Stimulated activated CD4-positive, alpha-beta T cell treated with anti-CD3 and anti-CD28 coated beads, Interleukin-2, amount 100 ng/mL, for 4 hours (primary cell): ENCODE measurements around the gene HIVEP2.

Source experiments
- DNase-seq: peaks from one replicate; pipeline ENCODE4 v3.0.0-alpha.2; 2020; ENCODE audit warnings: low read depth

HIVEP2 gene

DNA sequence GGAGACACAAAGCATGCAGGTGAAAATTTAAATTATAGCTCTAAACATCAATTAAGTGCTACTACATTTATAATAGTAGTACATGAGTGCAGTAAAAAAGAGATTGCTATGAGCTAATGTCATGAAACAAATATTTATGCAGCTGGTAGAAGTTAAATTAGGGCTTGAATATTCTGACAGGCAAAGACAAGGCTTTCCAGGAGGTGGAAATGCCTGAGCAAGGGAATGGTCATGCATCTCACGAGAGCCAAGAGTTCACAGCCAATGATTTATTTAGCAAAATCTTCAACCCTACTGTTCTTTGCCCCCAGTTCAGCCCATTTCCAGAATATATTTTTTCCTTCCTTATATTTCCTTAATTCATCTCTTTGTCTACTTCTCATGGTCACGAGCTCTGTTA, 128.9 kb downstream of the HIVEP2 start:
- no peak for DNase-seq

DNA sequence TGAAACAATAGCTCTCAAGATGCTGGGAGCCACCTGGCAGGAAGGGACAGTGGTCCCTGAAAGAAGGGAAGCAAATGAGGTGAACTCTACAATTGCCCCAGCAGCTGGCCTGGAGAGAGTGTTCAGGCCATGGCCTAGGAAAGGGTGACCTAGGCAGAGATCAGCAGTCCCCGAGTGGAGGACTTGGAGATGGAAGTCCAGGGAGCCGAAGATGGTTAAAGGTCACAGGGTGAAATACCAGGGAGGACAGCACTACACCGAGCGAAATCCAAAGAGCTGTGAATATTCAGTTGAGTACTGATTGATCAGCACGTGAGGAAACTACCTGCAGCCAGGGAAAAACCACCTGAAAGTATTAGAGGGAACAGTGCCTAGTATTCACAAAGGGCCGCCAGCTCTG, 133.1 kb downstream of the HIVEP2 start:
- DNase-seq: no peak

DNA sequence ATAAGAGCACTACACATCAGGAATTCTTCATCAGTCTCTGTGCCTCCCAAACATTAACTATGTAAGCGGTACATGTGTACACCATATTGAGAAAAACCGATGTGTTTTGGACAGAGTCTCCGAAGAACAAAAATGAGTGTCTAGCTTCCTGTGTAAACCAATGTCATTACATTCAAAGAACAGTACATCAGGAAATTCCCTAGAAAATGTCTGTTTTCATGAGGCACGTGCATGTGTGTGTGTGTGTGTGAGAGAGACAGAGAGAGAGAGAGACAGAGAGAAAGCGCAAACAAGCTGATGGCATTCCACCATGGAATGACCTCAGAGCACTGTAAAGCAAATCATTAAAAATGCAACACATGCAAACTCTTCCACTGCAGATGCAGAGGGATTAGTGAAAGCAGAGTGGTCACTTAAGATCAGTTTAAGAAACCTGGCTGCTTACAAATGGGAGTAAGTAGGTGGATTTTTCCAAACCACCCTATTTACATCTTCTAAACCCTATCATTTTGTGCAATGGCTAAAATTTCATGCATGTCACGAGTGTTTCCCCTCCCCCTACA, 133.9 kb downstream of the HIVEP2 start:
- DNase-seq: no peak

DNA sequence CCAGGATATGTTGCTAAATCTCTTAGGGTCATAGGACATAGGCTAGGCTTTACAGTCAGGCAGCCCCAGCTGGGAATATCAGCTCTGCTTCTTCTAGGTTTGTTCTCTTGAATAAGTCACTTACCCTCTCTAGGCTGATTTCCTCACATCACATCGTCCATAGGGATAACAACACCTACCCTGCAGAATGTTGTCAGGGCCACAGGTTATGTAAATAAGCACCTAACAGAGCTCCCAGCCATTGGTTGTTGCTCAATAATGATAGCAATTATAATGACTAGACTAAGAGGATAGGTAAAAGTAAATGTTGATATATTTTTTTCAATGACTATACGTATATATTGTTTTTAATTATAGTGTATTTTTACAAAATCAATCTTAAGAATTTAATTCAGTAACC, 135.0 kb downstream of the HIVEP2 start:
- DNase-seq: no peak

DNA sequence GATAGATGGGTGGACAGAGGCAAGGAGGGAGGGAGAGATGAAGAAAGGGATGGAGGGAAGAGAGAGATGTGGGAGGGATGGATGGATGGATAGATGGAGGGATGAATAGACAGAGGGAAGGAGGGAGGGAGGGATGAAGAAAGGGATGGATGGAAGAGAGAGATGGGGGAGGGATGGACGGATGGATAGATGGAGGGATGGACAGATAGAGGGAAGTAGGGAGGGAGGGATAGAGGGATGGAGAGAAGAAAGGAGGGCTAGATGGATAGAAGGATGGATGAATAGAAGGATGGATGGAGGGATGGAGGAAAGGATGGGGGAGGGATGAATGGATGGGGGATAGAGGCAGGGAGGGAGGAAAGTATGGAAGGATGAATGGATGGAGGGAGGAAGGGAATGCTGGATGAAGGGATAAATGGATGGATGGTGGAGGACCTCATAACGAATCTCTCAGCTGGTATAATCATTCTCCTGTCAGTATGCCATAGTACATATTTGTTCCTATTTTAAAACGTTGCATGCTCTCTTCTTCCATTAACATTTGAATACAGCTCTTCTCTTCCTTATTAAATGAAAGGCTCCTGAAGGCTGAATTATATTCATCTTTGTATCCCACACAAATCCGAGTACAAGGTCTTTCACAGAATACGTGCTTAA, 136.4 kb downstream of the HIVEP2 start:
- no peak for DNase-seq

DNA sequence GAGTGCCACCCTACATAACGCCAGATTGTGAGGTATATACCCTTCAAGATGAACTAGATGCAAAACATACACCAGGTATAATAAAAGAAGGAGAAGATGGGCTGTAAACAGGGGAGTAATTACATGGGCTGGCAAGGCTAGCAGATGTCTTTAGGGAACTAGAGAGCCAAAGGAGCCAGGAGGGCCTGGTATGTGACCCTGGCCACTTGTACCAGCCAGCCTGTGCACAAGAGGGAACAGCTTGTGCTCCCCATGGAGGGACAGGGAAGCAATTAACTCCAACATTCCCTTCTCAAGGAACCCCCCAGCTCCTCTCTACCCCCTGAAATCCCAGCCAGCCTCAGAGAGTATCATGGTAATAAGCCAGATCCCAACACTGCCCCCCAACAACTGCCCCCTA, 139.9 kb downstream of the HIVEP2 start:
- no peak for DNase-seq

DNA sequence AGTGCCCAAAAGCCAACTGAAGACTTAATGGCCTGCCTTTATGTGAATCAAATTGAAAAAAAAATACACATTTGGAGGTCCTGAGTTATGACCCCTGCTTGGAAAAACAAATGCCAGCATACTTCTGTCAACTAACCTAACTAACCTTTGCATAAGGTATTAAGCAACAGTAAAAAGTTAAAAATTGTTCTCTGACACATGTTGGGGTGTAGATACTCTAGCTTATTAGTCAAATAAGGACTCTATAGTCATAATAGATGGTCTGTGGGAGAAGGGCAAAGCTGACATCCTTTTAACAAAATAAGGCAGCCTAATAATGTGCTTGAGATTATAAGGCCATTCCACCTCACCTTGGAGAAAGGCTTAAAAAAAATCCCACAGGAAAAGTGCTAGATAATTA, 140.5 kb downstream of the HIVEP2 start:
- DNase-seq: no peak

DNA sequence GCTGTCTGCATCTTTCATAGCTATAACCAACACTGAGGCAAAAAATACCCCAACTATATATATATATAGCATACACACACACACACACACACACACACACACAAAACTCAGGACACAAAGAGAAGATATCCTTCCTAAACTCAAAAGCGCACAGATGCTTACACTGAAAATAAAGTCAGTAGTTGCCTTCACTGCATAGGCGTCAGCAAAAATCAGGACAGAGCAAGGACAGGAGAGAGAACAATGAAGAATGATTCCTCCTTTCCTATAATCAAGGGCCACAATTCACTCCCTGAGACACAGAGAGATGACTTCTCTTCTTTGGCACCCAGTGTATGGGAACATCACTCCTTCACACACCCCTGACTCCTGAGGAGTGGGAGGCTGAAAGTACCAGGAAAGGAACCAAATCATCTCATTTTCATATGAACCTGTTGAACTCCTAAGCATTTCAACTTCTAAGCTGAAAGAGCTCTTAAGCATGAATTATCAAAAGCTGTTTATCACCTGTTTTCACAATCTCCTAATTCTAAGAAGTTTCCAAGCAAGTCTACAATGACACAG, 141.4 kb downstream of the HIVEP2 start:
- no peak for DNase-seq

DNA sequence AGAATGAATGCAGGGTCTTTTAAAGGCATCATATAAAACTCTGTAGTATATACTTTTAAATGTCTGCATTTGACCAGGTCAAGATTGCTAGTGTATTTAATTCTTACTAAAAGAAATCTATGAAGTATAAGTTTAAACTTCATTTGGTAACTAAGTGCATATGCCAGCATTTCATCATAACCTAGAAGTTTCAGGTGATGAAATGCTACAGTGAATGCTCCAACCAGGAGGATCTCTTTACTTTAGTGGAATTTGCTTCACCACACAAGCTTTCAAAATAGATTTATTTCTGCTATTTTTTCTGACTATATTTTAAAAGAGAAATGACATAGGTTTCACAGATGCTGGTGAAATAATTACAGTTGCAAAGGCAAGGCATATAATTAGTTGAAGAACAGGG, 141.9 kb downstream of the HIVEP2 start:
- no peak for DNase-seq

DNA sequence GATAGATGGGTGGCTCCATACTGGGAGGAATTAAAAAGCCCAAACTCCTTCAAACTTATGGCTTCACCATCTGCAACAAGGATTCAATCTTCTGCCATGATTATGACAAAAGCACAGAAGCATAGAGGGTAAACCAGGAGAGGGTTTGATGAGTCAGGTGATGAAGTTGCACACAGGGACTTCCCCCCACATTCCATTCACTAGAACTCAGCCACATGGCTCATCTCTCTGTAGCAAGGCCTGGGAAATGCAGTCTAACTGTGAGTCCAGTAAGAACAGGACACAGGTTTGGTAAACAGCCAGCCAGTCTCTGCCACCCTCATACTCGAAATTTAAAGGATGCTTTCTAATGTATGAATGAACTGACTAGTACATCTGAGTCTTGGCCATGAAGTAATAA, 142.9 kb downstream of the HIVEP2 start:
- peak; percentile 43 for DNase-seq

DNA sequence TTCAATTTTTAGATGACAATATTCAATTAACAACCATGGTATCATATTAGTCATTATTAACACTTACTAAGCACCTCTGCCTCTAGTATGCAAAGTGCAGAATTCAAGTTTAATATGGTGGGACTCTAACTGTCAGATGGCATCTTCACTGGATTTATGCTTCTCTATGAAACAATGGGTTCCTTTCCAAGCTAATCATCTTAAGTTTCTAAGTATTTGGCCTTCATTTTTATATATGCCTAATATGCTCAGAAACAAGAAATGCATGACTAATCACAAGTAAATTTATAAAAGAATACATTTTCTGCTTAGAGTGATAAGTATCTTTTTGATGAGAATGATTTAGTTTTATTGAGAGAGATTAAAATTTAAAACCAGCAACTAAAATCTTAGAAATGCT, 144.7 kb downstream of the HIVEP2 start:
- DNase-seq: no peak

DNA sequence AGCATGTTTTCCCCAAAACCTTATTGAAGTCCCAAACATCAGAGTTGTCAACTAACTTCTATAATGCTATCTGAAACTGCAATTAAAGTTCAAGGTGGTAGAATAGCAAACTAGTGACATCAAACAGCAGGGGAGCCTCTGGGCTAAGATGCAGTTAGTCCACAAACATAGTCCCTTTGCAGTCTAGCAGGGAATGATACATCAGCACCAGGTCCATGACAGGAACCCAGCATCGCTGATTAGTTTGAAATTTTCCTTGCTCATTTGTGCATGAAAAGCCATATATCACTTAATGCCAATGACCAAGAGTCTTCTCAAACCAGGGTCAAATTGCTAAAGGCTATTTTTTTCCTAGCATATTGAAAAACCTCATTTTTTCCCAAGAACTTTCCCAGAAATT, 145.3 kb downstream of the HIVEP2 start:
- DNase-seq: no peak

DNA sequence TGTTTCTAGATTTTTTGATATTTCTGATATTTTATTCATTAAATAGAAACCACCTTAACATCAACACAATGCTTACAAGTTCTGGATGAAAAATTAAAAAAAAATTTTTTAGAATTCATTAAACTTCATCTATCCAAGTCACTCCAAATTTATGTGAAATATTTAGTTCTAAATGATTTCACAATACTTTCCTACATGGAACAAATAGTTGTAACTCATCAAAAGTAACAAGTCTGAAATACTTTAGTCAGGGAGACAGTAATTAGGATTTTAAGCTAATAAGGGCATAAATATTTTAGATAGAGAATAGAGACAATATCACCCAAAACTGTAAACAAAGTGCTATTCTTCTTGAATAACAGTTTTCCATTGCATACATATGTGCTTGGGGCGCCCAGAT, 147.8 kb downstream of the HIVEP2 start:
- no peak for DNase-seq

DNA sequence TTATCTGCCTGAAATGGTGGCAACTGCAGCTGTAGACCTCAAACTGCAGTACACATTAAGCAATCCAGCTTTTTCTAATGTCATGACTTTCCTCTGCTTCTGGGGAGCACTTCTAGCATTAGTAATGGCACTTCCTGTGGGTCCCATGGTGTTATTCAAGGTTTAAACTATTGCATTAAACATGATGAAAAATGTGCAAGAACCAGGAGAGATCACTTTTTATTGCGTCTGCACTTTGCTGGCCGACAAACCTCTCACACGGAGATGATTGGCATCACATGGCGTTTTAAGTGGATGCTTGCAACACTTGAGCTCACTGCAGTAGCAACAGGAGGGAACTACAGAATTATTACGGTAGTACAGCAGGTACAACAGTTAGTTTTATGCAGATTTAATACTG, 148.4 kb downstream of the HIVEP2 start:
- DNase-seq: no peak

DNA sequence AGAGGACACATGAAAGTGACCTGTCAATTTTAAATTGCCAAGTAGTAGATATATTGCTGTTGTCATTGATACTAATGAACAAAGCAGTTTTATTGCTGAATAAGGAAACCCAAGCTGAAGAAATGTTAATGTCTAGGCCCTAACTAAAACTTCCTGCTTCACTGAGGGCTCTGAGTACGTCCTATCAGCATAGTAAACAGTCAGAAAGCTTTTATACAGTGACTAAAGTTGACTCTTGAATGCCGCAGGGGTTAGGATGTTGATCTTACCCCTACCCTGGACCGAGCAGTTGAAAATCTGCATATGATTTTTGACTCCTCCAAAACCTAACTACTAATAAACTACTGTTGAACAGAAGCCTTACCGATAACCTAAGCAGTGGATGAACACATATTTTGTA, 149.0 kb downstream of the HIVEP2 start:
- DNase-seq: no peak

DNA sequence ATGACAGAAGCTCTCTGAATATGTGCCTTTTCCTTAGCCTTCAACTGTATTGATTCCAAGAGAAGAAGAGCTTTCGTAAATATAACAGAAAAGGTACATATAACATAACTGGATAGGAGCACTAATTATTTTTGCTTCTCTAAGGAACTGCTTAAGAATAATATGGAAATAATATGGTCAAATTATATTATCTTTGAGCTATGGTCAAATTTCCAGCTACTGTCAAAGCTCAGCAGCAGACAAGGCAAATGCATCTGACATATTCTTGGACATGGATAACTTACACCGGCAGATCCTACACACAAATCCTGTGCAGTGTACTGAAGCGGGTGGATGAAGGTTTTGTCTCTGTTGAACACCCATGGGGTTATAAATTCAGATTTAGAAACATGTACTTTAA, 150.6 kb downstream of the HIVEP2 start:
- no peak for DNase-seq

DNA sequence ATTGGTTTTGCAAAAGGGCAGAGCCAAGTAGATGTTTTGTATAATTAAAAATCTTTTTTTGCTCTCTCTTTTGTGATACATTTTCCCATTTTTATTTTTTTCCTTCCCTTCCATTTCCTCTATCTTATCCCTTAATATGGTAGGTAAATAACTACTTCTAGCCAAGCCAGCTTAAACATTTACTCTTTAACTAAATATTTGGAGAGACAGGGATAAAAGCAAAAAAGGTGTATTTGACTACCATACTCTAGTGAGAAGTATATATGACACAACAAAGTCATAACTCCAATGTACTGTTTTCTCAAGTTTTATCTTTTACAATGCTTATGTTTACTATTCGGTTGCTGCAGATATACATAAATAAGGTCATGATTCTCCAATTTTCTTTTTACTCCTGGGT, 154.7 kb downstream of the HIVEP2 start:
- no peak for DNase-seq

DNA sequence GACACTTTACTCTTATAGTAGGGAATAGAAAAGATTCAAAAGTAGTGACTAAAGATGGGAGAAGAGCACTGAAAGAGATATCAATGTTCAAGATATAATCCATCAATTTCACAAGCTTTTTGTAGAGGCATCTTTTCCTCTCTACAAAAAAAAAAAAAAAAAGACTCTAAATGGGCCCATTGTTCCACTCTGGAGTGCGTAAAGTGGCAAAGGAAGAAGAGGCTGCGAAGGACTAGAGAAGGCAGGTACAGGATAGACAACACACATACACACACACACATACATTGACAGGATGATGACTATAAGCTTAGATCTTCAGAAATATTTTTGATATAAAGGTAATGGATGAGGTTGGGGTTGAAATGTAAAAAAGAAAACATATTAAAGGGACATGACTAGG, 157.6 kb downstream of the HIVEP2 start:
- no peak for DNase-seq

DNA sequence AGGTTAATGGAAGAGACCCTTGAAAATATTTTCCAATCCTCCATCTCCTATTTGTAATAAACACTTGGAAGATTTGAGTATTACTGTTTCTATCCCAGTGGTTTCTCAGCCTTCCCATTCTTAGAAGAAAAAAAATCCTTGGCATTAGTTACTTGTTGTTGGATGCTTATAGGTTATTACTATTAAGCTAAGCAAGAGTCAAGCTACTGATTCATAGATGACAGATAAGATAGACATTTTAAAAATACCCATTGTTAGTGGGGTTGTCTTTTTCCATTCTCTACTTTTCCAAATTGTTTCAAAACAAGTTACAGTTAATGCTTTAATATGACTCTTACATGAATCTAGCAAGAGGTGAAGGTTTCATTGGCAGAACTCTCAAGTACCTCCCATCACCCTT, 158.5 kb downstream of the HIVEP2 start:
- DNase-seq: no peak

DNA sequence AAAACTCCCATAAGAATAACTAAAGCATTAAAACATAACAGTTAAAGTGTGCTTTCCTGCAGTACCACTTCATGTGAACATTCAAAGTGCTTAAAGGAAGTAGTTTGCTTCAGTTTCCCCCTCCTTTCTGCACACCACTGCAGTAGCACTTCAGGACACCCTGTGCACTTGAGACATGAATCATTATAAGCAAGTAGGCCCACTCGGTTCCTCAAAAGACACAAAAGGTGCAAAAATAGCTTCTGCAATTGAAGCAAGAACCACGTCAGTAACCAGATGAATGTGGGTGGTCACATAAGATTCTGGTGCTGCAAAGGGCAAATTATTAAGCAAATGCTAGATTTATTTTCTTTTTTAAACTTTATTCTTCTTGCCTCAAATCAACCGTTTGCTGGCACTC, 160.6 kb downstream of the HIVEP2 start:
- no peak for DNase-seq

DNA sequence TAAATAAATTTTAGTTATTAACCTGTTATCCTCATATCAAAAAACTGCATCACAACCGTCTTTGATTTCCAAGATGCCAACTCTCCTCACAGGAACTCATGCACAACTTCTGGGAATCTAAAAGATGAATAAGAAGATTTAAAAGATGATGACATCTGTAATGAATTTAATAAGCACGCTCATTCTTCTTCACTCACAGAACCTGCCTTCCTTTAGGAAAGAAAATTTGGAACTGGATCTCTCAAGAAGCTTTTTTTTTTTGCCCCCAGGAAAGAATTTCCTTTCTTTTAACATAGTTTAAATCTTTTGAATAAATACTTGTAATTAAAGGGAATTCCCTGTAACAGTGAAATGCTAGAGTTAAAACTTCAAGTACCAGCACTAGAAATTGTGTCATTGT, 161.5 kb downstream of the HIVEP2 start:
- DNase-seq: no peak

DNA sequence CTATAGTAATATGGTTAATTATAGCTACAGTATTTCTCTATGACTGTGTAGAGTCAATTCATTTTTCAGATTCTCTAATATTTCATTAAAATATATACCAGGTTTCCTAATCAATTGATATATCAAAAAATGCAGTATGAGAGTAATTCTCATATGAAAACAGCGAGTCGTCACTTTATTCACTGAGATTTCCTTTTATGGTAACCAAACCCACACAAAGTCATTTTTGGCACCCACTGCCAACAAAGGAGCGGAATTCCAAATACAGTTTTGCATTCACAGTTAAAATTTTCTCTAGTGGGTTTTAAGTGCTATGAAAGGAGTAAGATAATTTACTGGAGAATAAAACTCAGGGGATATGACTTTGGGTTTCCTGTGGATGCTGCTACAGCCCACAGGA, 163.8 kb downstream of the HIVEP2 start:
- DNase-seq: no peak

DNA sequence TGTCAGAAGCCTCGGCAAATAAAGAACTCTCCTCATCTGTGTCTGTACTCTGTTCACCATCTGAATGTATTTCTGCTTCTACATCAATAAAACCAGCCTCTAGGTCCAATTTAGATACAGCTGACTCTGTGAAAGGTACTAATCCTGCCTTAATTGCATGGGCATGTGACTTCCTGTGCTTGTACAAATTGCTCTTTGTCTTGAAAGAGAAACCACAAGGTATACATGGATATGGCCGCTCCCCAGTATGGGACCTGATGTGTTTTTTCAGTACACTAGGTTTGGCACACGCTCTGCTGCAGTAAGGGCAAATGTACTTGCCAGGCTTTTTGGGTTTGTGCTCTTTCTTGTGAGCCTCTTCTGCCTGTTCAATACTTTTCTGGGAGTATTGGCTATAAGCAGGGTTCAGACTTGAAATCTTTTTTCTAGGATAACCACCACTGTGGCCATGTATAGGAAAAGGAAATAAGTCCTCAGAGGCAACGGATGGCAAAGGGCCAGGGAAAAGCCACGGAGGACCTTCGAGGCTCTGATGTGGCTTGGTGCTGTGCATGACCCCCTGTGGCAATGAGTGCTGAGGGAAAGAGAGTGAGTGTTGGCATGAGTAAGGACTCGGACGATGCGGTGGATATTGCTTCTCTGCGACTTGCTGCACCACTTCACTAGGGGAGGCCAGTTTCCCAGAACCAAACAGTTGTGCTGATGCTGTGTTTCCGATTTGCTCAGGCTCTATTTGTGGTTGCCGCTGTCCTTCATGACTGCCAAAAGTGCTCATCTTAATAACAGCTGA, 170.9 kb downstream of the HIVEP2 start:
- DNase-seq: no peak
